Stomach (tissue), 9 donors: ENCODE measurements around the gene RHOT2. TPM values are rescaled to one million over a fixed set of nuclear protein-coding genes. Genes with fewer than 3 reads are reported as not detected.
"Not testable (repeated sequence)": the region's sequence is repeated elsewhere in the genome, so short reads cannot be mapped to it uniquely, and the experiment has no call there.

ENCODE experiments used
- DNase-seq, 2 donors: peaks; one replicate each; pipeline versions ENCODE4 v3.0.0 to v3.0.0-alpha.2; 2013 to 2019
- H3K27ac ChIP-seq, 5 donors: fragments of 200-600 bp in 4 of 5; sonication (generic) in 4 of 5; one replicate each; pipeline ENCODE4 v1.5.1; 2013 to 2019; ENCODE audit warnings: mild to moderate bottlenecking in 1 of 5, moderate library complexity in 1 of 5
- H3K27me3 ChIP-seq, 3 donors: fragments of 200-600 bp; sonication (generic); one replicate each; pipeline ENCODE4 v1.5.1; 2017 to 2019; ENCODE audit warnings: mixed run types in 1 of 3
- H3K36me3 ChIP-seq, 4 donors: fragments of 200-600 bp; sonication (generic); 1 replicate in 3 of 4; 2 replicates in 1 of 4; pipeline ENCODE4 v1.5.1; 2016 to 2019
- H3K4me1 ChIP-seq, 4 donors: fragments of 200-600 bp; sonication (generic); one replicate each; pipeline ENCODE4 v1.5.1; 2016 to 2019
- H3K4me3 ChIP-seq, 4 donors: fragments of 200-600 bp; sonication (generic) in 3 of 4; one replicate each; pipeline ENCODE4 v1.5.1; 2016 to 2019; ENCODE audit warnings: mild to moderate bottlenecking in 1 of 4
- H3K9me3 ChIP-seq, 4 donors: fragments of 200-600 bp; sonication (generic); one replicate each; pipeline ENCODE4 v1.5.1; 2016 to 2019
- EP300 ChIP-seq: sonication (generic); formaldehyde crosslinking; IDR thresholded peaks from one replicate; pipeline ENCODE4 v1.6.1; 2017; ENCODE audit warnings: antibody characterized with exemption
- POLR2A ChIP-seq, 4 donors: fragments of 450-650 bp; IDR thresholded peaks; one replicate each; pipeline ENCODE4 v1.6.1; 2016; ENCODE audit warnings: antibody characterized with exemption in 4 of 4, control low read depth in 2 of 4, mild to moderate bottlenecking in 1 of 4, moderate library complexity in 1 of 4
- POLR2AphosphoS5 ChIP-seq, 3 donors: sonication (generic); formaldehyde crosslinking; IDR thresholded peaks; one replicate each; pipeline ENCODE4 v1.6.1; 2016; ENCODE audit warnings: antibody characterized with exemption in 3 of 3
- WGBS, 5 donors: extraction: QIAGEN DNeasy Blood & Tissue Kit in 3 of 5; methylation state at CpG; one replicate each; pipeline versions ENCODE4 v1.1.5 to v1.1.7; 2013 to 2018; 5-methylcytosine and 5-hydroxymethylcytosine counted together
- intact Hi-C: fragments of 100-400 bp; cut with DNase I; formaldehyde crosslinking; loops from one replicate; pipeline ENCODE4 v1.15.1; 2023; ENCODE audit warnings: low total_unique reads
- polyA plus RNA-seq, 3 donors: library from polyadenylated mRNA; stranded (reverse); fragments of 200-250 nt; gene quantifications; one replicate each; pipeline ENCODE4 v1.2.3, GENCODE V29; 2013
- total RNA-seq, 5 donors: library from RNA; depleted of rRNA; stranded (reverse); fragments of >200 nt; gene quantifications; one replicate each; pipeline versions ENCODE4 v1.1.0 to v1.2.3, GENCODE V29; 2014 to 2016
- TF ChIP-seq, protein P1 (sequence below), 7 experiments: fragments of 450-650 bp in 4 of 7; fragments of 200-600 bp in 3 of 7; sonication (generic) in 3 of 7; IDR thresholded peaks; one replicate each; pipeline ENCODE4 v1.5.1; 2016 to 2019; ENCODE audit warnings: antibody characterized with exemption in 7 of 7, control low read depth in 2 of 7, mild to moderate bottlenecking in 1 of 7
- donor health status: healthy with polysubstance abuse.
- donor health status: Bipolar disorder and iron deficiency.
- donor health status: healthy.

The RHOT2 gene
- total and polyA plus RNA-seq, 8 donors = 41.5 to 574 (median 117) TPM

DNA sequence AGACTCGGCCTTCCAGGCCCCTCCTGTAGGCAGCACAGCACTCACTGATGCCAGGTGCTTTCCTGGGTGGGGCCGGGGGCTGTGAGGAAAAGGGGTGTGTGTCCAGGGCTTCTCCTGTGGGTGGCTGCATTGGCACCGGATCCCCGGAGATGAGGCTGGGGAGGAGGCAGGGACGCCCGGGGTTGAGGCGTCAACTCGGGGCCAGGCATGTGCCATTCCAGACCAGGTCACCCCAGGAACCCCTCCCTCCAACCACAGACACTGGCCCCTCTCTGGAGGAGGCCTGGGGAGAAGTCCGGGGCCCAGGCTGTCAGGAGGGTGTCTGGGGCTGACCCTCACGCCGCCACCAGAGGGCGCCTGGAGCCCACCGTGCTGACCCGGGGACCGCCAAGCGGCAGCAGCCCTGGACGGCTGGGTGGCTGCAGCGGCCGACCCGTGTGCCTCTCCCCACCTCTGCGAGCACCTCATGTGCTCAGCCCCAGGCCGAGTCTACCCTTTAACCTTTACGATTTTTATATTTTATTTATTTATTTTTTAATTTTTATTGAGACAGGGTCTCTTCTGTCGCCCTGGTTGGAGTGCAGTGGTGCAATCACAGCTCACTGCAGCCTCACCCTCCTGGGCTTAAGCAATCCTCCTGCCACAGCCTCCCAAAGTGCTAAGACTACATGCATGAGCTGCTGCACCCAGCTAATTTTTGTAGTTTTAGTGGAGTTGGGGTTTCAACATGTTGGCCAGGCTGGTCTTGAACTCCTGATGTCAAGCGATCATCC lies 43.8 kb downstream of the RHOT2 start:
- peak; percentile 83 to 92 for DNase-seq
- no peaks in the 10 kb centered on the region for H3K36me3 ChIP-seq
- 7 to 10% (median 9%) methylated on average over 17 to 25 of the region's 25 CpGs for WGBS, 5 donors
- intact Hi-C loops = loop anchor here (5.0 kb wide), 2 partner anchors 71 to 341 kb away; no protein-coding TSS in a partner anchor
- H3K4me3 ChIP-seq = no peak overlapping the region
- no peaks in the 10 kb centered on the region for H3K9me3 ChIP-seq
- TF ChIP-seq POLR2A (IDR thresholded peaks at IDR 0.05) = no peak
- TF ChIP-seq POLR2AphosphoS5 (IDR thresholded peaks at IDR 0.05) = peak in 2 of 3 donors; percentile 12 to 14
- TF ChIP-seq EP300 = no peak
- TF ChIP-seq, protein P1, sequence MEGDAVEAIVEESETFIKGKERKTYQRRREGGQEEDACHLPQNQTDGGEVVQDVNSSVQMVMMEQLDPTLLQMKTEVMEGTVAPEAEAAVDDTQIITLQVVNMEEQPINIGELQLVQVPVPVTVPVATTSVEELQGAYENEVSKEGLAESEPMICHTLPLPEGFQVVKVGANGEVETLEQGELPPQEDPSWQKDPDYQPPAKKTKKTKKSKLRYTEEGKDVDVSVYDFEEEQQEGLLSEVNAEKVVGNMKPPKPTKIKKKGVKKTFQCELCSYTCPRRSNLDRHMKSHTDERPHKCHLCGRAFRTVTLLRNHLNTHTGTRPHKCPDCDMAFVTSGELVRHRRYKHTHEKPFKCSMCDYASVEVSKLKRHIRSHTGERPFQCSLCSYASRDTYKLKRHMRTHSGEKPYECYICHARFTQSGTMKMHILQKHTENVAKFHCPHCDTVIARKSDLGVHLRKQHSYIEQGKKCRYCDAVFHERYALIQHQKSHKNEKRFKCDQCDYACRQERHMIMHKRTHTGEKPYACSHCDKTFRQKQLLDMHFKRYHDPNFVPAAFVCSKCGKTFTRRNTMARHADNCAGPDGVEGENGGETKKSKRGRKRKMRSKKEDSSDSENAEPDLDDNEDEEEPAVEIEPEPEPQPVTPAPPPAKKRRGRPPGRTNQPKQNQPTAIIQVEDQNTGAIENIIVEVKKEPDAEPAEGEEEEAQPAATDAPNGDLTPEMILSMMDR (IDR thresholded peaks at IDR 0.05) = peak in 5 of 7 experiments; percentile 74 to 97 (median 85)
- H3K27me3 ChIP-seq = peaks cover 37 to 90% (median 54%) of the 10 kb centered on the region in 3 donors
- peaks cover 22 to 43% (median 35%) of the 10 kb centered on the region in 4 donors for H3K4me1 ChIP-seq
- H3K27ac ChIP-seq = no peak overlapping the region

DNA sequence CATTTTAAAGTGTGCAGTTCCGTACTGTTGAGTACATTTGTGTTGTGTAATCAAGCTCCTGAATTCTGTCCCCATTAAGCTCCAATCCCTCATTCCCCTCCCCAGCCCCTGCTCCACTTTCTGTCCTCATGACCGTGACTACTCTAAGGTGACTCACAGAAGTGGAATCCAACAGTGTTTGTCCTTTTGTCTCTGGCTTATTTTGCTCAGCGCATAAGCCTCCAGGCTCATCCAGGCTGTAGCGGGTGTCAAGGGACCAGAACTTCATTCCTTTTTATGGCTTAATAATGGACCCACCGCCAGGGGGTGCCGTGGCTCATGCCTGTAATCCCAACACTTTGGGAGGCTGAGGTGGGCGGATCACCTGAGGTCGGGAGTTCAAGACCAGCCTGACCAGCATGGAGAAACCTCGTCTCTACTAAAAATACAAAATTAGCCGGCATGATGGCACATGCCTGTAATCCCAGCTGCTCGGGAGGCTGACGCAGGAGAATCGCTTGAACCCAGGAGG lies 44.9 kb downstream of the RHOT2 start:
- H3K4me3 ChIP-seq, H3K27ac ChIP-seq, H3K36me3 ChIP-seq, H3K9me3 ChIP-seq: not testable (repeated sequence)
- TF ChIP-seq, protein P1 (IDR thresholded peaks at IDR 0.05) = peak in 3 of 7 experiments; percentile 16 to 23 (median 17)
- intact Hi-C loops = loop anchor here (5.0 kb wide), 2 partner anchors 70 to 340 kb away; no protein-coding TSS in a partner anchor
- whole genome bisulfite sequencing, 5 donors = 42 to 54% (median 47%) methylated on average over 12 to 13 of the region's 13 CpGs
- peaks cover 22 to 46% (median 36%) of the 10 kb centered on the region in 4 donors for H3K4me1 ChIP-seq
- H3K27me3 ChIP-seq = peaks cover 29 to 90% (median 43%) of the 10 kb centered on the region in 3 donors
- peak in 1 of 2 donors; percentile 45 for DNase-seq

DNA sequence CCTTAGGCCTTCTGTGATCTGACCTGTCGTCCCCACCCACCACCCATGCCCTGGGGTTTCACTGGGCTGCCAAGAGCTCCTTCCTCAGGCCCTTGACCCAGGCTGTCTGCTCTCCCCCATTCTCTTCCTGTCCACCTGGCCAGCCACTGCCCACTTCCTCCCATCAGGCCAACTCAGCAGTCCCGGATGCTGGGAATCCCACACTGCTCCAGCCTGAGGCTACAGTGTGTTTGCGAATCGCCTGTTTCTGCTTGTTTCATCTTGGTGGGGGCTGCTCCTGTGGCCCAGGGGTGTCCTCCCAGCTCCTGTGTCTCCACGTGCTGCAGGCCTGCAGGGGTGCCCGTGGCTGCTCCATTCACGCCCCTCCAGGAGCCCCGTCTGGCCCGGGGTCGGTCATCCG lies 46.1 kb downstream of the RHOT2 start:
- DNase-seq = no peak
- H3K27ac ChIP-seq = no peak overlapping the region
- H3K36me3 ChIP-seq = peaks cover 0 to 6% (median 0%) of the 10 kb centered on the region in 4 donors
- peaks cover 22 to 54% (median 45%) of the 10 kb centered on the region in 4 donors for H3K4me1 ChIP-seq
- no peaks in the 10 kb centered on the region for H3K9me3 ChIP-seq
- intact Hi-C loops = loop anchor here (5.0 kb wide), 2 partner anchors 68 to 338 kb away; no protein-coding TSS in a partner anchor
- WGBS, 5 donors = 51 to 77% (median 68%) methylated on average over 5 to 11 of the region's 11 CpGs
- peaks cover 16 to 79% (median 30%) of the 10 kb centered on the region in 3 donors for H3K27me3 ChIP-seq
- H3K4me3 ChIP-seq = no peak overlapping the region
- TF ChIP-seq POLR2A (IDR thresholded peaks at IDR 0.05) = no peak
- no peak for TF ChIP-seq POLR2AphosphoS5 (IDR thresholded peaks at IDR 0.05)
- TF ChIP-seq, protein P1 (IDR thresholded peaks at IDR 0.05) = no peak
- no peak for TF ChIP-seq EP300

DNA sequence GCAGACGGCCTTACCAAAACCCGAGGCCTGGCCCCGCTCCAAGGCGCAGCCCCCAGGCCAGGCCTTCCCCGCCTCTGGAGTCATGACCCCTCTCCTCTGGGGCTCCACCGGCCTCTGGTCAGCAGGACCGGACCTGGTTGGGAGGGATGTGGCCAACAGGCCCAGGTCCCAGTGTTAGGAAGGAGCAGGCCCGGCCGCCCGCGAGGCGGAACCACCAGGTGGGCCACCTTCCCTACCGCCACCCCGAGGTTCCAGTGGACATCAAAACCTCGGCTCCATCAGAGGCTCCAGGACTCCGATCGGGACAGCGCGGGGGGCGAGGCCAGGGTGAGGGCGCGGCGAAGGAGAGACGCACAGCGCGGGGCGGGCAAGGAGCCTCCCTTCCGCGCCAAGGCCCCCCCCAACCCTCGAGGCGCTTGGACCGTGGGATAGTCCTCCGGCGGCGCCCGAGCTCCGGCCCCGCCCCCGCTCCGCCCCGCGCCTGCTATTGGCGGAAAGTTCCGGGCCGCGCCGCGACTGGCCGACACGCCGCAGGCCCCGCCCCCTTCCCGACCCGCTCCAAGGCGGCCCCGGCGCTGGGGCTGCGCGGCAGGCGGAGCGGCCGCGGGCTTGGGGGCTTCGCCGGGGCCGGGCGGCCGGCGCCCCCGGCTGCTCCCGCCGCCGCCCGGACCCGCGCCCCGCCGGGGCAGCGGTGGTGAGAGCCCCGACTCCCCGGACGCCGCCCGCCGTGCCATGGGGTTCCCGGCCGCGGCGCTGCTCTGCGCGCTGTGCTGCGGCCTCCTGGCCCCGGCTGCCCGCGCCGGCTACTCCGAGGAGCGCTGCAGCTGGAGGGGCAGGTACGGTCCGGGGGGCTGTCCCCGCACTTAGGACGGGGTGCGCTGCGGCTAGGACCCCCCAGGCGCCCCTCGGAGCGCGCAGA lies 46.9 kb downstream of the RHOT2 start, which contains the start of gene METRN:
Gene METRN (plus strand): TSS at position 561 of the 919 bp plus-strand sequence. CDS start 172 bp downstream, at position 733.
- H3K36me3 ChIP-seq = peaks cover 0 to 6% (median 0%) of the 10 kb centered on the region in 4 donors
- intact Hi-C loops = loop anchor here (5.0 kb wide), 2 partner anchors 67 to 337 kb away; no protein-coding TSS in a partner anchor
- peaks cover 9 to 72% (median 23%) of the 10 kb centered on the region in 3 donors for H3K27me3 ChIP-seq
- TF ChIP-seq POLR2AphosphoS5 (IDR thresholded peaks at IDR 0.05) (peak in 1 of 3 donors; percentile 31), POLR2A (IDR thresholded peaks at IDR 0.05) (no peak), EP300 (no peak)
- TF ChIP-seq, protein P1 (IDR thresholded peaks at IDR 0.05) = no peak
- peak; percentile 94 to 97 for DNase-seq
- H3K27ac ChIP-seq = peak within 1 kb of the TSS in 3 of 5 donors; percentile 17 to 69 (median 43)
- H3K4me3 ChIP-seq = peak within 1 kb of the TSS; percentile 61 to 94 (median 68)
- H3K9me3 ChIP-seq = no peaks in the 10 kb centered on the region
- WGBS, 5 donors = 5 to 14% (median 7%) methylated on average over 23 to 108 of the region's 108 CpGs
- H3K4me1 ChIP-seq = peaks cover 24 to 59% (median 51%) of the 10 kb centered on the region in 4 donors
